Renal cortex interstitium (tissue), 11 donors: Measurements from ENCODE around the gene PMVK. TPM values are rescaled to one million over a fixed set of nuclear protein-coding genes. Genes with fewer than 3 reads are reported as not detected.

ENCODE experiments used
- DNase-seq, 11 donors: peaks; one replicate each; pipeline ENCODE4 v3.0.0-alpha.2; 2013; ENCODE audit warnings: low read depth in 9 of 11, low spot score in 4 of 11; ENCODE audit errors: extremely low read depth in 1 of 11
- polyA plus RNA-seq, 3 donors: library from polyadenylated mRNA; unstranded; fragments of 120-200 nt; gene quantifications; one replicate each; pipeline ENCODE4 v1.2.1, GENCODE V29; 2013; ENCODE audit not compliant: insufficient read length in 3 of 3

Gene PMVK
- polyA plus RNA-seq, 3 donors: 37.9 to 48.3 (median 40.7) TPM

DNA sequence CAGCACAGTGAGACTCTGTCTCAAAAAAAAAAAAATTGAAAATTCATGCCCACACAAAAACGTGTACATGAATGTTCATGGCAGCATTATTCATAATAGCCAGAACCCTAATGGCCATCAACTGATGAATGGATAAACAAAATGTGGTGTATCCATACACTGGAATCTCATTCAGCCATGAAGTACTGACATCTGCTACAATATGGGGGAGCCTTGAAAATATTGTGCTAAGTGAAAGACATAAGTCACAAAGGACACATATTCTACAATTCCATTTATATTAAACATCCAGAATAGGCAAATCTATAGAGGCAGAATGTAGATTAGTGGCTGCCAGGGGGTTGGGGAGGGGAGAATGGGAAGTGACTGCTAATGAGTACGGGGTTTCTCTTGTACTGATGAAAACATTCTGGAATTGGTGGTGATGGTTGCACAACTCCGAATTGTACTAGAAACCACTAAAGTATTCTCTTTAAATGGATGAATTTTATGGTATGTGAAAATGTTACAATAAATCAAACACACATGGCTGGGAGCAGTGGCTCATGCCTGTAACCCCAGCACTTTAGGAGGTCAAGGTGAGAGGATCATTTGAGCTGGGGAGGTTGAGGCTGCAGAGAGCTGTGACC, 33.5 kb downstream of the PMVK start:
- no peak for DNase-seq

DNA sequence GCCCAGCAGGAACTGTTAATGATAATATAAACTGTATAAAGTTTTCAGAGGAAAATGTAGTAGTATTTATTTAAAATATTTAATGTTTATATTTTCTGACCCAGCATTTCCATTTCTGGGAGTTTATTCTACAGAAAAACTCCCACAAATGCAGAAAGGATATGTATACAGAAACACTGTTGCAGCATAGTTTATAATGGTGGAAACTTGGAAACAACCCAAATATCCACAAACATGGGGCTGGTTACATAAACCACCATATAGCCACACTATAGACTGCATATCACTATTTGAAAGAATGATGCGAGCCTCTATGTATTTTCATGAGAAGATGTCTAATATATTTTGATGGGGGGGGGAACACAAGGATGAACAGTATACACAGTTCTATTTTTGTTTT, 34.9 kb downstream of the PMVK start:
- no peak for DNase-seq

DNA sequence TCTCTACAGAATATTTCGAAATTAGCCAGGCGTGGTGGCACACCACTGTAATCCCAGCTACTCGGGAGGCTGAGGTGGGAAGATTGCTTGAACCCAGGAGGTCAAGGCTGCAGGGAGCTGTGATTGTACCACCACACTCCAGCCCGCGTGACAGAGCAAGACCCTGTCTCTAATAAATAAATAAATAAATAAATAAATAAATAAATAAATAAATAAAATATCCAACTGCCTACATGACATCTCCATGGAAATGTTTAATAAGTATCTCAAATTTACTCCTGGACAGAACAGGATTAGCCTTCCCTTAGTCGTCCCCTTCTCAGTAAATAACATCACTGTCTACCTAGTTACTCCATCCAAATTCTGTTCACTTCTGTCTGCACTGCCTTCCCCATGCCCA, 37.5 kb downstream of the PMVK start:
- no peak for DNase-seq

DNA sequence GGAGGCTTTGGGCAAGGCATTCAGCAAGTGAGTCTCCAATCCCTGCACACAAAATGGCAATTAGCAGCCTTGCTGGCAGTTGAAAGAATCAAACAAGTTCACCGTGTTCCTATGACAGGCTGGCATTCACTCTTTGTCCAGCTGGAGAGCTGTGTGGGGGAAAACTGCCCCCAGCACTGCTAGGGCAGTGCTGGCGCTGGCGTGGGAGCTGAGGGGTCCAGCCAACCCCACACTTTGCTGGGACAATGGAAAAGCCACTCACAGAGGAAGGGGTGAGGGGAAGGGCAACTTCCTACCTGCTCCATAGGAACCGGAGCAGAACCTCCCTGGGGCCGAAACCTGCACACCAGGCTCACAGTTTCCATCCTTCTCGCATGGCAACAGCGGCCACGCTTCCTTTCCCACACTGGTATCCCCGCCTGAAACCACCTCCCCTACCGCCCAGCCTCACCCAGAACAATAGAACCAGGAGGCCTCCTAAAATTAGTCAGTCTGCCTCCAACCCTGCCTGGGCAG, 39.7 kb downstream of the PMVK start:
- DNase-seq: peak in 1 of 11 donors; percentile 4

DNA sequence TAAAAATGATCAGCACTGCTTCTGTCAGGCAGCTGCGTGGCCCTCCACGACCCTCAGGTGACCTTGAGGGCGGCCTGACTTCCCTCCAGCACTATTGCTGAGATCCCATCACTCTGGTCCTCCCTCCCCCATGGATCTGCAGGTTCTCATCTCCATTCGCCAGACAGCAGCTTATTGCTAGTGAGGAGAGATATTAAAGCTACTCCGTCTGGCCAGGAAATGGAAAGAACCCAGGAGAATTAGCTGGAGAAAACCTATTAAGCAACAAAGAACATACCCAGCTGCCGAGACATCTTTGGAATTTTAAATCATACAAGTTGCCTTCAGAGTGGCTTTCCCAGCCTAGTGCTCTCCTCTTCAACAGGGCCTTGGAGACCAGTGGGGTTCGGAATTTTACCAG, 40.7 kb downstream of the PMVK start:
- DNase-seq: no peak

DNA sequence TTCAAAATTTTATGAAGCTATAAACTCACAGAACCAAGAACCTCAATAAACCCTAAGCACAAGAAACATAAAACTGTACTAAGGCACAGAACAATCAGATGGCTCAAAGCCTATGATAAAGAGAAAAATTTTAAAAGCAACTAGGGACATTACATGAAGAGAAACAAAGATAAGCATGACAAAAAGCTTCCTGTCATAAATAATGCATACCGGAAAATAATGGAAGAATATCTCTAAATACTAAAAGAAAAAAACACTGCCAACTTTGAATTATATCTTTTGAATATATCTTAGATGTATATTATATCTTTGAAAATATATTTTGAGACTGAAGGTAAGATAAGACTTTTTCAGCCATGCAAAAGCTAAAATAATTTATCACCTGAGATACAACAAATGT, 45.1 kb downstream of the PMVK start:
- DNase-seq: no peak

DNA sequence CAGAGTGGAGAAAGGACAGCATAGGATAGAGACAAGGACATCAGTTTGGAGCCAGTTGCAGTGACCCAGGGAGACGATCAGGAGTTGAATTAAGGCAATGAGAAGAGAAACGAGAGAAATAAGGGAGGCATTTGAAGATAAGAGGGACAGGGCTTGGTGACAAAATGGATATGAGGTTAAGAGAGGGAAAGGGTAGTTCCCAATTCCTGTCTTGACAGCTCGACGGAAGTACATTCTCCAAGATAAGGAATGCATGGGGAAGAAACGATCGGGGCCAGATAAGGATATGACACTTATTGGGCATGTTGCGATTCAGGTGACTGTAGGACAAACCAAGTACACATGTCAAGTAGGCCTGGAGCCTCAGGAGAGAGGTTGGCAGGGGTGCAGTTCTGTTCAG, 47.8 kb downstream of the PMVK start:
- no peak for DNase-seq

DNA sequence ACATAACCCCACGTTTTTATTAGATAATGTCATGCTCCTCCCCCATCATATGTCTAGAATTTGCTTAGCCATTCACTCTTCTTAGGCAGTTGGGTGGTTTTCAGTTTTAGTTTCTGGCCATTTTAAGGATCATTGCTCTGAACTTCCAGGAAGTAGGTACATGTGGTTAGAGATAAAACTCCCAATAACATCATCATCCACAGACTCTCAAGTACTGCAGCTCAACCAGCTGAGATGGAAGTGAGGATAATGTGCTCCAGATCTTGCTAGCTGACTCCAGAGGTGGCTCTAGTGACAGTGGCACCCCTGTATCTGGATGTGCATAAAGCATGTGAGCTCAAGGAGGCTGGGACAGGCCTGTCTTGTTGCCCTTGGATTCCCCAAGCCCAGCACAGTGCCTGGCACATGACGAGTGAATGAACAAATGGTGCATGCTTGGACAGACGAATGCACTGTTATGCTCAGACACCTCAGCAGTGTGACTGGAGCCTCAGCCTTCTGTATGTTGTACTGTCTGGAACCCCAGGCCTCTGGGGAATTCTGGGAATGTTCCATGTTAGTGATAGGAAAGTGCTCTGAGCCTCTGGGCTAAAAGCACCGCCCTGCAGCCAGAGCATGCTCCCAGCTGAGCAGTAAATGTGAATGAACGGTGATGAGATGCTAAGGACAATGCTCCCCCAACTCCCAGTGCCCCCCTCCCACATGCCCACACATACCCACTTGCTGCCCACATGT, 50.1 kb downstream of the PMVK start:
- no peak for DNase-seq

DNA sequence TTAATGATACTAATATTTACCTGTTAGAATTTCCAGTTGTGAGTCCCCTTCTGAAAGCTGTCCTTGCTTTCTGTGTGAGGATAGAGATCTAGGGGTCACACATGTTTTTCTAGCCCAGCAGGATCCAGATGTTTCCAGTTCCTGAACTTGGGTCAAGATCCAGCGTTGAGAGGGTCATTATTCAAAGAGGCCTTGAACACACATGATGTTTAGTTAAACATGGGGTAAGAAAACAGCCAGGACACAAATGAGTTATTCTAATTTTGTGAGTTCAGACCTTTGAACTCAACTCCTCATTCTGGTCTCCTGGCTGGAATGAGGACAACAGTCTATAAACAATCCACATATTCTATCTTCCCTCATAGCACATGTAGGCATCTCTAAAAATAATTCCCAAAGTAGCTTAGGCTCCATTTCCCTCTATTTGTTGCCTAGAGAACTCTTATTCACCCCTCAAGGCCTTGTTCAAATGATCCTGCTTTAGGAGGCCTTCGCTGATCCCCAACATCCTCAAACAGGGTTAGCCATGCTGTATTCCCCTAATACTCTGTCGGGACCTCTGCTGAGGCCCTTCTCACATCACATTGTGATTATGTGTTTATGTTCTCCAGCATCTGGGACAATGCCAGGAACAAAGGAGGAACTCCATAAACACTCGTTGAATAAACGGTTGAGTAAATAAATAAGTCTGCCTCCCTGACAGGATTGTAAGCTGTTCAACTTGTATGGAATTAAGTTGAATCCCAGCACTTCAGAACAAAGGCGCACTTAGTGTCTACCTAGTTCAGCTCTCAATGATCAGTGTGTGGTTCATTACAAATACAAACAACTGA, 51.4 kb downstream of the PMVK start:
- DNase-seq: peak in 1 of 11 donors; percentile 50

DNA sequence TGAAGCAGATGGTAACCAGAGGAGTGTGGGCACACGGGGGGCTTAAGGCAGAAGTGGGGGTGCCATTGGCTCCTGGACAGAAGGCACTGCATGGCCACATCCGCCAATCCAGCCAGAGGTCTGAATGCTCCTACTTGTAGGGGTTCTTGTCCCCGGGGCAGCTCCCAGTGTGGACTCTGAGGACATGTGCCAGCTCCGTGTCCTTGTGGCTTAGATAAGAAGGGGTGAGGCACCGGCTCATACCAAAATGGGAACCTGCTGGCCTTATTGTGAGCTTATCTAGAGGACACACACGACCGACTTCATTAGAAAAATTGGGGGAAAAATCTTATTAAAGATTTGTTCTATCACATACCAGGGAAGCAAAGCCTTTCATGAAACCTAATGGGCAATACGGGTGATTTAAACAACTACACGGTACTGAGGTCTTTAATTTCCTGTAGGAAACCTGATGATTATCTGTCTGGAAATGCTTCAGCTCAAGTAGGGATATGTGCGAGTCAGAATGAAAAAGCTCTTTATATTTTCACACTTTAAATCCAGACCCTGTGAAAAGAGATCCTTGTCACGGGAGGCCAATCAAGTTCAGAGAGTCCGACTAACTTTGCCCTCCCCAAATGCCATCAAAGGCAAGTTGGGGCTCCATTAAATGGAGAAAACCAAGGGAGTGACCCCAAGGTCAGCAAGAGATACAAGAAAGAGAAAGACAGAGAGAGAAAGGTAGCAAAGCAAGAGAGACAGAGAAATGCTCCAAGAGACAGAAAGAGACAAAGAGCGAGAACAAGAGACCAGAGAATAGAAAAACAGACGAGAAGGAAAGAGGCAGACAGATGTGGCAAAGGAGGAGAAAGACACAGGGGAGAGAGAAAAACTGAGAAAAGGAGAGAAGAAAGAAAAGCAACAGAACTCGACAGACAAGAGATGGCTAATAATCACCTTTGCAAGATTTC, 52.3 kb downstream of the PMVK start:
- no peak for DNase-seq

DNA sequence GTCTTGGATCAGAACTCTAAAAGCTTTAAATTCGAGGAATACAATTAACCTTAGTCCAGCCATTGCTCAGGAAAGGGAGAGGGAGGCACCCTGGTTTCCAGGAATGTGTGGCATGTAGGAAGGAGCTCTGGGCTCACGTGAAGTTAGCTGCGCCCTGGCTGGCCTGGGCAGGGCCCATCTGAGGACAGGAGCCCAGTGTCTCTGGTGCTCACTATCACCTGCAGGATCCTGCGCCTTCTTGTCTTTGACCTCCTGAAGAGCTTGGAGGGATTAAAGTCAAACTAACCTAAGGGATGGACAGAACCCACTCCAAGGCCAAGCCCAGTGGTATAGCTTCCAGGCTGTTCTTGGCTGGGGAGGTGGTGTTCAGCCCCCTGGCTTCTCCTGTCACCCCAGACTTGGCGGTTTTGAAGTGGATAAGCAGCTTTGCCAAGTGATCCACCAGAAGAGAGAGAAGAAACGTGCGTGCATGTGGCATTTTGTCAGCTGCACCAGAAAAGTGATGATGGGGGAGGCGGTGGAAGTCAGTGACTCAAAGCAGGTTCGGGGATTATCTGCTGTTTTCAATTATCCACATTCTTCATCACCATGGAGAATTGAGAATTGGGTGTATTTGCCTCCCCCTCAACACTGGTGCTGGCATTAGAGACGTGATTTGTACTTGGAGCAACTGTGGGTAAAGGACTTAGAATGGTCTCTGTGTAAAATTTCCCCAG, 54.5 kb downstream of the PMVK start:
- DNase-seq: no peak

DNA sequence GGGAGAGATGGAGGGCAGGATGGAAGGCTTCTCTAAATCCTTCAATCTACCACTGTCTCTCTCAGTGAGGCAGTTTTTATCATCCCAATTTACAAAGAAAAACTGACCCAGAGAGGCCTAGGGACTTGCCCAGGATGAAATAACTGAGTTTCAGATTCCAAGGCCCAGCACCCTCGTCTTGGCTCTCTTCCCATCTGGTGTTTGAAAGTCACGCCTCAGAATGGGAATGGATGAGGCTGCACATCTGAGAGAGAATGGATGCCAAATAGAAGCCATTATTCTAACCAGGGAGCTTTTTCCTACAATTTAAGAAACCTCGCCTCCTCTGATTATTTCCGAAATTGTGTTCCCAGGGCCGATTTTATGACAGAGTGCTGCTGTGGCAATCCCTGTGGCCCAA, 55.8 kb downstream of the PMVK start:
- no peak for DNase-seq

DNA sequence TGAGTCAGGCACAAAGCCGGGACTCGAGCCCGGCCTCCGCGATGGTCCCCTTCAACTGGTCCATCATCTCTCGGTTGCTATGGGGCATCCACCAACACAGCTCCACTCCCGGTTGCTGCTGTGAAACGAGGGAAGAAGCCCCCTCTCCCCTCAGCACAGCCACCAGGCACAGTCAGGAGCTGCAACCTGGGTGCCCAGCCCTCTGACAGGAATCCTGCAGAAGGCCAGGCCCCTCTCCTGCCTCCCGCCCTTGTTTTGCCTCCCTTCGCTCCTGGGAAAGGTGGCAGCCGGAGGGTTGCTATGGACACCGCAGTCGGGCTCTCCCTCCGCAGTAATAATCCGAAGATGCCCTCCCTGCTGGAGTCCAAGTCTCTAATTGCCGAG, 57.5 kb downstream of the PMVK start:
- no peak for DNase-seq

DNA sequence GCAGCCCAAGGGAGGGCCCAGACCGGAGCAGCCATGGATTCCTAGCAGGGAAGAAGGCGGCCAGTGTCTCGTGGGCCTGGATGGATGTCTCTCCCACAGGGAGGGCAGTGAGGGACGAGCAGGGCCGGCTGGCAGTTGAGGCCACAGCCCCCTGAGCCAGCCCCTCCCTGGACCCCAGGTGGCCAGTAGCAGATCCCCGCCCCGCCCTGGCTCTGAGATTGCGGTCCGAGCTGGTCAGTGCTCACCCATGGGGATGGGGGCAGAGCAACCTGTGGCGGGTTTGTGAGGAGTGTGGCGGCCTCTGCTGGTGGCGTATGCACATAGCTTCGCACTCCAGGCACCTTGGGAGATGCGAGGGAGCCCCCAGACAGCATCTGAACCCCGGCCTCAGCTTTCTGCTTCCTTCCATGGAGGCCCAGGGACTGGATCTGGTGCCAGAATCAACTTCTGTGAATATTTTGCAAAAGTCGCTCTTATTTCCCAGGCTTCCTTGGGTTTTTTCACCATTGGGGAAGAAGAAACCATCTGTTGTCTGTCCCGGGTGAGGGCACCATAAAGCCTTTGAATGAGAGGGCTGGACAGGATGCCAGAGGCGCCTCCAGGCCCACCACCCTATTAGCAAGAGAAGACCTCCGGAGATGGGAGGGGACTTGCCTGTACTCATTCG, 58.0 kb downstream of the PMVK start:
- DNase-seq: peak in 2 of 11 donors; percentile 54 to 55

DNA sequence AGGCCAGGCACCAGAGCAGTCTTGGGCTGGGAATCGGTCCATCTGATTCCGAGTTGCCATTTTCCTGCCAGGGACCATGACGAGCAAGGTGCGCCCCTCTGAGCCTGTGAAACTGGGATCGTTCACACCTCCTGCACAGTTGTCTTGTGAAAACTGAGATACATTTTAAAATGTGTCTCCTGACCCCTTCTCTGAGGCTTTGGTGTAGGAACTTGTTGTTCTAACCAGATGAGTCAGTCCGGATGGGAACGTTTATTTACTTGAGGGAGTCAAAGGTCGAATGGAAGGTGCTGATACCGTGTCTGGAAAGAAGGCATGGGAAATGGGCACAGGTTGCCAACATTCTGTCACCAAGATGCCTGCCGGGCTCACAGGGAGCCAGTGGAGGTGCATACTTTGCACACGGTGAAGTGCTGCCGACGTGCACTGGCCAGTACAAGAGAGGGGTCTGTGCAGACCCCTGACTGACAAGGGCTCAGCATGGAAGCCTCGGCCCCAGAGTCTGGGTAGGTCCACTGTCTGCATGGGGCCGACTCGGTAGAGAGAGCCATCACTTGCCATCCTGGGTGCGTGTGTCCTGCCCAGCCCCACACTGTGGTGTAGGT, 59.0 kb downstream of the PMVK start:
- no peak for DNase-seq

DNA sequence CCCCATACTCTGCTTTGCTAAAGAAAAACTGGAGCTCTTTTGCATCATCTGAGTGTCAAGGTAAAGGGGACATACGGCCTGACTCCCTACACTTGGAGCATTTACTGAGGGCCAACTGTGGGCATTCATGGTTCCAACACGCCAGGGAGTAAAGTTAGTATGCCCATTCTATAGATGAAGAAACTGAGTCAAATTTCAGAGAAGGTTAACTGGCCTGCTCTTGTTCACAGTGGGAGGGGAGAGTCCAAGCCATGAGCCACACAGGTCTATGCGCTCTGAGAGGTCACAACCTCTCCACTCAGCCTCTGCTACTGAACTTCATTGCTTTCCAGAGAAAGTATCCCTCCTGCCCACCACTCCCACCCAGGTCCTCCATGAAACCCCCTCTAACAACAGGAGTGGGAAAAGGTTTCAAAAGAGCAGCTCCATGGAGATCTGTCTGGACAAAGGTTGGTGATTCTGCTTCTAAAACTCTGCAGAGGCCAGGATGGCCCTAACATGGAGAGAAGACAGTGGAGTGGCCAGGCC, 59.6 kb downstream of the PMVK start:
- DNase-seq: no peak
